ENCODE results near the gene FCRL4.
"Not testable (repeated sequence)": the region's sequence is repeated elsewhere in the genome, so short reads cannot be mapped to it uniquely, and the experiment has no call there.

FCRL4 gene

DNA sequence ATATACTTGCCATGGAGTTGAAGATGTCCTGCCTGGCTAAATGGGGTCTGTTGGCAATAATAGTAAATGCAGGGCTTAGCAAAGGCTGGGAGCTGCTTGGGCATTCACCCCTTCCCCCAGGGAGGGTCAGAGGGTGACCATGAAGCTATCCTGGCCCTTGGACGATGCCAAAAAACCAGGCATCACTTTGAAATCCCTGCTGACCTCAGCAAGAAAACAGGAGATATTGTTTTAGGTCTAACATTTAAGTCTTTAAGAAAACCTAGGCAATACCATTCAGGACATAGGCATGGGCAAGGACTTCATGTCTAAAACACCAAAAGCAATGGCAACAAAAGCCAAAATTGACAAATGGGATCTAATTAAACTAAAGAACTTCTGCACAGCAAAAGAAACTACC lies 49.8 kb downstream of the FCRL4 start:
- DNase-seq = not testable (repeated sequence)

DNA sequence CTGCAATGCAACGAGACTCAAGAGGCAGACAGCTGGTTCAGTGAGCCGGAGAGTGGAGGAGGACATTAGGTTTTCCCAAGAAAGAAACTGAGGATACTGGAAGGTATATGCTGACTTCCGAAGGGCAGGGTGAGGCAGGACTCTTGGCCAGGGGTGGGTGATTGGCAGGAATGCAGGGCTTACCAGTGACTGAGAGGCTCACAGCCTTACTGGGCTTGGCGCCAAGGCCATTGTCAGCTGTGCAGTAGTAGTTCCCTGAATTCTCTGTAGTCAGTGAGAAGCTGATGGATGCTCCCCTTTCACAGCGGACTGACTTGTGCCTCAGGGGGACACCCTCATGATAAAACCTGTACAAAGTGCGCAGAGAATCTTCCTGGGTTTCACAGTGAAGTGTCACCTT lies 55.2 kb downstream of the FCRL4 start:
- peak; percentile 11 for DNase-seq

DNA sequence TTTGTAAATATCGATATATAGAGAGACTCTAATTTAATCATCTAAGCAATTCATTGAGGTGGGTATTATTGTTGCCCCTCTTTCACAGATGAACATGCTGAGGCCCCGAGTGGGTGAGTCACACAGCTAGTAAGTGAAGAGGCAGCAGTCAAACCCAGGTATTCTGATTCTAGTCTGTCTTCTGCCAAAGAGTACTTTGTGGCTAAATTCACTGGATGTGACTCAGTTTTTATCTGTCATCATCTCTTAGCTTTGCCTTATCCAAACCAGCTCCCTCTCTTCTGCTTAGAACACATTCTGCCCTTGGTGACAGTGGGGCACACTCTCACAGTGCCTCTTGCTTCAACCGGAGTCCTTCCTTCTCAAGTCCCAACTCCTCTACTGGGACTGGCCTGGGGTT lies 57.0 kb downstream of the FCRL4 start:
- no peak for DNase-seq

DNA sequence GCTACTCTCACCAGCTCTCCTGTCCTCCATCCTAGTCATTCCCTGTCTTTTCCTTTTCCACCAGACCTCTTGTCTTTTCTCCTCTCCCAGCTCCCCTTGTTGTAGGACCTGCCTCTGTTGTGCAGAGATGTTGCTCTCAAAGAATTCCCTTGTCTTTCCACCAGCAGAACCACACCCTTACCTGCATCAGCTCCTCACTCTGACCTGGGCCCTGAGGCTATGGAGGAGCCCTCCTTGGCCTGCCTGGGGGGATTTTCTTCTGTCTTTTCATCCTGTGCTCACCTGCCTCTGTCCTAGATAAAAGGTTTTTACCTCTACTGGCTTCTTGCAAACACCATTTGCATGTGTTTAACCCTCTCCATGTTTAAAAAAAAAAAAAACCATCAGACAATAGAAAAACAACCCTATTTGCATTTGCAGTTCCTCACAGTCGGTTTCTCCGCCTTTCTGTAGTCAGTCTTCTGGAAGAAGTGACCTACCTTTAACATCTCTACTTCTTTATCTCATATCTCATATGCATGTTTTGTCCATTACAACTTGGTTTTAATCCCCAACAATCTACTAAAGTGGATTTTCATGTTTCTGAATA lies 57.6 kb downstream of the FCRL4 start:
- DNase-seq = no peak

DNA sequence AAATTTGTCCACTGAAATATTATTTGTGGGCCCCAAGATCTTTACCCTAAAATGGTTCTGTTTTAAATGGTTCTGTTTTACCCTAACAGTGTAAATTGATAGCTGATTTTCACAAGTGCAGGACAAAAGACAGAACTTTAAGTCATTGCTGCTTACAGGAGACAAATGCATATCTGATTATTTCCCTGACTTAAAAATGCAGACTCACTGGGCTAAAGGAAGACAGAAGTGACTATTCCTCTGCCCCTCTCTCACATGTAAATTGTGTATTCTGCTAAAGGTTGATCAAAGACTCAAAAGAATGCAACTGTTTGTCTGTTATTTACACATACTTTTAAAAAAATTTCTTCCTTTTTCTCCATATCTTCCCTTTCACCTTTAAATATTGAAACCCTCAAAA lies 58.3 kb downstream of the FCRL4 start:
- DNase-seq = no peak

DNA sequence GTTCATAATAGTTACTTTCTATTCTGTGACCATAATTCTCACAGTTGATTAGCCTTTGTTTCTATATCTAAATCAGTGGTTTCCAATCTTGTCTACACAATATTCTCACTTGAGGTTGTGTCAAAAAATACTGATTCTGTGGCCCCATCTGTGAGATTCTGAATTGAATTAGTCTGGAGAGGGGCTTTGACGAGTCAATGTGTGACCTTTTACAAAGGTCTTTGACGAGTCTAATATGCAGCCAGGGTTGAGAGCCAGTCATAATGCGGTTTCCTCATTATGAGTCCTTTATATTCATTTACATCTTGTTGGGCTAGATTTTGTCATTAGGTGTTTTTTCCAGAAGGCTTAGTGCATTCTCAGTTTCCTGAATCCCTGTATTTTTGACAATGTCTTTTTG lies 65.3 kb downstream of the FCRL4 start:
- DNase-seq = no peak

DNA sequence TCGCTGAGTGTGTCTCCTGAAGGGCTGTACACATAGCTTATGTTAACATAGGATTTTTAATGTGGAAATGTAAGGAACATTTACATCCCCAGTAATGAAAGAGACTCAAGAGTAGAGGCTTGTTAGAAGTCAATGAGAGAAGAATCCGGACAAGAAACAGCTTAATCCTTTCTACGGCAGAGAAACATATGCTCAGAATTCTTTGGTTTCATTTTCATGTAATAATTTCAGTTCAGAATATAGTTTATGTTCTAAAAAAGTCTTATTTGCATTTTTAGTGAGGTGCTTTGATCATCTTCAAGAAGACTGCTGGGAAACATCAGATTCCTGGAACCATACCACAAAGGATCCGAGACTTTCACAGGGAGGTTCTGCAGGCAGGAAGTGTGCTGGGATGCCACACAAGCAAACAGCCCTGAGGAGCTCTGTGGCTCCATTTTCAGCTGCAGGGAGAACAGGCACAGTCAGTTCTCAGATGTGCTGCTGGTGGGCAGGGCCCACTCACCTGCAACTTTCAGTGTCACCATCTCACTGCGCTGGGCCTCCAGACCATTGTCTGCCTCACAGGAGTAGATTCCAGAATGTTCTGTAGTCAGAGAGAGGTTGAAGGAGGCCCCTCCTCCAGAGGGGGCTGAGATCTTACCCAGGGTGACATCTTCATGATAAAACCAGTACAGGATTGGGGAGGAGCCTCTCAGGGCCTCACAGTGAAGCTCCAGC lies 74.0 kb downstream of the FCRL4 start:
- DNase-seq = no peak

Measured in NCI-H82 (cell line).